T follicular helper cell (primary cell): ENCODE measurements around the gene HIBADH.
"Not testable (repeated sequence)": the region's sequence is repeated elsewhere in the genome, so short reads cannot be mapped to it uniquely, and the experiment has no call there.

Source experiments
- DNase-seq: peaks from one replicate; pipeline ENCODE4 v3.0.0-alpha.2; 2020; ENCODE audit warnings: low read depth

Gene HIBADH

DNA sequence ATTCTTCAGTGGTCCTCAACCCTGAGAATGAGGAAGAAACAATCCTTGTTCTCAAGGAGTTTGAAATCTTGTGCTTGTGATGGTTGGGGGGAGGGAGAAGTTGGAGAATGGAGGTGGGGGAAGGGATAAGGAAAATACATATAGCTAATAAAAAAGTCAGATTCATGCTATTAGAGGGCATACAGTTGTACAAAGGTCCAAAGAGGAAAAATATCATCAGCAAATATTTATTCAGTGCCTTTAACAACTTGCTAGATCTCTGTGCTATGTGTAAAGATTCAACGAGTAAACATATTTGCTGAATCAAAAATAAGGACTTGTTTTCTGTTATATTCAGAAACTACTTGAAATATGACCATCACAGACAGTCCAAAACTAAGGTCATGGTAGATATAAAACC, 114.4 kb downstream of the HIBADH start:
- no peak for DNase-seq

DNA sequence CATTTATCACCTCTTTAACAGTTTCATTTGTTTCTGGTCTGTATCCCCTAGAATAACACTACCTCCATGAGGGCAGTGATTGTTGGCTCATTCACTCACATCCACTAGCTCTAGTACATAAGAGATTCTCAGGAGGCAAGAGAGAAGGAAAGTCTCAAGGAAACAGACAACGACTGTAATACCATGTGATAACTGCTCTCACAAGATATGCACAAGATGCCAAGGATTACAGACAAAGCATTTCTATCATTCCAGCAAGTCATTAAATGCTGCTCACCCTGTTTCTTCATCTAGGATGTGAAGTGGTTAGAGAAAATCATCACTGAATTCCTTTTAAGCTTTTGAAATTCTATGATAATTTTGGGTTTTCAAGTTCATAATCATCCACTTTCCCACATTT, 115.3 kb downstream of the HIBADH start:
- DNase-seq: no peak

GRCh38 chr7:27546610-27547009, 116.1 kb downstream of the HIBADH start:
- no peak for DNase-seq

GRCh38 chr7:27535795-27536194, 126.9 kb downstream of the HIBADH start:
- no peak for DNase-seq

DNA sequence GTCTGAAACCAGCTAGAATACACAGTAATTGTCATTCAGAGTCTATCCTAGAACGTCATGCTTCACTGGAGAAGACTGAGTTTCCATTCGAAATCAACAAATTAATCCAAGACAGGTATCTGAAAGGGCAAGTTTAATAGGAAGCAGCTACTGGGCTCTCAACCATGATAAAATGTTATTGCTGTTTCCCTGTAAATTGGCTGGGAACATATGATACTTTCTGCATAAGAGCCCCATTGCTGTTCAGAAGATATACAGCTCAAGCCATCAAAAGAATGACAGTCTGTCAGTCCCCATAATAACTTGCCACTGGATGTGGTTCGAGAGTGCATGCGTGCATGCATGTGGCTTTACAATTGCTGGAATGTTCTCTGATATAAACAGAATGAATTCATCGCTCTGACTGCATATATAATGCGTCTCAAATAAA, 129.0 kb downstream of the HIBADH start:
- no peak for DNase-seq

DNA sequence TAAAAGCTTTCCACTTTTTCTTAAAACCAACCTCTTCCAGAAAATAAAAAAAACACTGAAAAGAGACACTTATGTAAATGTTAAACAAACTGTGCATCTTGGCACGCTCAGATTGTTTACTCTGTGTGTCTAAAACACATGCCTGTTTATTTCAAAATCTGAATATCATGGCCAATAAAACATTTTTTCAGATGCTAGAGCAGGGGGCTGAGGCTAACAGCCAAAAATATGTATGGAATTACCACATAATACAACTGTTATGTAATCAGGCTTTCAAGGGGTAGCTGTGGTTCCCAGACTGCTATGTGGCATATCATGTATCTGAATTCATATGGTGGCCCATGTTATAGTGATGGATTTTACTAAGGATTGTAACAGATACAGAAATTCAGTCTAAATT, 130.4 kb downstream of the HIBADH start:
- DNase-seq: no peak

DNA sequence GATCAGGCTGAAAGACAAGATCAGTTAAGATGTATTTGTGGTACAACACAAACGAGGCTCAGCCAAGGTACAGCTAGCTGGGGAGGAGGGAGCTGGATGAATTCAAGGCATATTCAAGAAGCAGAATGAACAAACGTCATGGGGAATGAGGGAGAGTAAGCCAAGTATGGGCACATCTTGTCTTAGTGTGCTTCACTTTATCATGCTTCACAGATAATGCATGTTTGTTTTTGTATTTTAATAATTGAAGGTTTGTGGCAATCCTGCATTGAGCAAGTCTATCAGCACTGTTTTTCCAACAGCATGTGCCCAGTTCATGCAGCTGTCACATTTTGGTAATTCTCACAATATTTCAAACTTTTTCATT, 135.4 kb downstream of the HIBADH start:
- DNase-seq: no peak

GRCh38 chr7:27526611-27527347, 135.9 kb downstream of the HIBADH start:
- no peak for DNase-seq

DNA sequence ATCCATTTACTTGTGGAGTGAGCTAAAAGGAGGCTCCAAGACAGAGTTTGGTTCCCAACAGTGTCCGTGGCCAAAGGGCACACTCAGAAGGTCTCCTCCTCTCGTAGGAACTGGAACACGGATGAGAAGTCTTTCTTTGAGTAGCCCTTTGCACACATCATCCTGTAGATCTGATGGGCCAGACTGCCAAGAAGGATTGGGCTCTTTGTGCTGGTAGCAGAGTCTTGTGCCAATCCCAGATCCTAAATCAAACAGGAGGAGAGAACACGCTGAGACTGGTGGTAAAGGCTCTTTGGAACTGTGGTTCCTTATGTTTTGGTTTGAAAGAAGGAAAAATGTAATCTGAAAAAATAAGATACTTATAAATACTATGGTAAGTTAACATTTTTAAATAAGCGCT, 136.6 kb downstream of the HIBADH start:
- DNase-seq: no peak

GRCh38 chr7:27523321-27523720, 139.4 kb downstream of the HIBADH start:
- DNase-seq: no peak

DNA sequence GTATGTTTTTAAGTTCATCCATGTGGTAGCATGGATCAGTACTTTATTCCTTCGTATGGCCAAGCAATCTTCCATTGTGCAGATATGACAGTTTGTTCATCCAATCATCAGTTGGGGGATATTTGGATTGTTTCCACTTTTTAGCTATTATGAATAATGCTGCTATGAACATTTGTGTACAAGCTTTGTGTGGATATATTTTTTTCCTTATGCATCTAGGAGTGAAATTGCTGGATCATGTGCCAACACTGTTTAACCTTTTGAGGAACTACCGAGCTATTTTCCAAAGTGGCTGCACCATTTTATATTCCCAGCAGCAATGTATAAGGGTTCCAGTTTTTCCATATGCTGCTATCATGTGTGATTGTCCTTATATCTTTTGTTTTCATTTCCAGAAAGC, 140.1 kb downstream of the HIBADH start:
- DNase-seq: no peak

DNA sequence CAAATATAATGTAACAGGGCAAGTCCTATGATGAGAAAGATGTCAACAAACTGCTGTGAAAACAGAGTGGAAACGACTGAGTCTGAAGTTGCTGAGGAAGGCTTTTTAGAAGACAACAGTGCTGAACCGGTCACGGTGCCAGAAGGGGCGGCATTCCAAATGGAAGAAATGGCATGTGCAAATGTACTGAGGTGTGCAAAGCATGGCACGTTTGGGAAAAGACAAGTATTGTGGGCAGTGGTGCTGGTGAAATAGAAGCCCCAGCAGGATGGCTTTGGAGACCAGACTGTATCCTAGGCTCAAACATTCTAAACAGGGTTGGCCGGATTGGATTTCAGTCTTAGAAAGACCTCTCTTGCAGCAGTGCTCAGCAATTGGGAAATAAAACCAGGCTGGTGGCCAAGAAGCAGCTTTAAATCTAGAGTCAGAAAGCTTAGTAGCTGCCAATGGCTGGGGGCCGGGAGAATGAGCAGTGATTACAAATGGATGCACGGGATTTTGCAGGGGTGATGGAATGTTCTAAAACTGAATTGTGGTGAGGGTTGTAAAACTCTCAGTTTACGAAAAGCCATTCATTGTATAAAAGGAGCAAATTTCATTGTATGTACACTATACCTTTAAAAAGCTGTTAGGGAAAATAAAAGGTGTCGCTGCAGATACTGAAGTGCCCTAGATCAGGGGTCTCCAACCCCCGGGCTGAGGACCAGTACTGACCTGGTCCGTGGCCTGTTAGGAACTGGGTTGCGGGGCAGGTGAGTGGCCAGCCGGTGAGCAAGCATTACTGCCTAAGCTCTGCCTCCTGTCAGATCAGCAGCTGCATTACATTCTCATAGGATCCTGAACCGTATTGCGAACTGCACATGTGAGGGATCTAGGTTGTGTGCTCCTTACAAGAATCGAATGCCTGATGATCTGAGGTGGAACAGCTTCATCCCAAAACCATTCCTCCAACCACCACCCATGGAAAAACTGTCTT, 141.6 kb downstream of the HIBADH start:
- DNase-seq: no peak

DNA sequence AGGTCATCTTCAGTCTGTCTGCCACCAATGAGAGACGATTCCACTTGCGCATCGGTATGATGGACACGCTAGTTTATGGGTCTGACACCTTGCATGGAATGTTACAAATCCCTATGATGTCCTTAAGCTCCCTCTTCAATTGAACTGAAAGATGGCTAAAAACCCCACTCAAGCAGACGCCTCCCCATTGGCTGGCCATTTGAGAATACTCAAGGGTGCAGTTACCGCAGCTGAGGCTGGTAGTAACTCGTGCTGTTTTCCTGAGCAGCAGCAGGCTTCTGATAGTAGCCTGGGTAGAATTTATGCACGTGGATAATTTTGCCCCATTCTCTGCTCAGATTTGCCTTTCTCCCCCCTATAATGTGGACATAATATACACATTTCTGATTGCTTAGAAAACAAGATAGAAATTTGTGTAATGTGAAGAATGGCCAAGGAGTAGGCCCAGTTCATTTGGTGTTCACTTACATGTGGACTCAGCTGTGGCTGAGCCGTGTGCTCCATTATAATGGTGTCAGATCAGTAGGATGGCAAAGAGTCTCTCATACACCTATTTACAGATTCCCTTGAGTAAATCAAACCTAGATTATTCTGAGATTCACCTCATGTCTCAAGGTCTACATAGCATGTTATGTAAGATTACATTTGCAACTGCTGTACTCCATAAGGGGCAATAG, 142.8 kb downstream of the HIBADH start:
- DNase-seq: no peak

DNA sequence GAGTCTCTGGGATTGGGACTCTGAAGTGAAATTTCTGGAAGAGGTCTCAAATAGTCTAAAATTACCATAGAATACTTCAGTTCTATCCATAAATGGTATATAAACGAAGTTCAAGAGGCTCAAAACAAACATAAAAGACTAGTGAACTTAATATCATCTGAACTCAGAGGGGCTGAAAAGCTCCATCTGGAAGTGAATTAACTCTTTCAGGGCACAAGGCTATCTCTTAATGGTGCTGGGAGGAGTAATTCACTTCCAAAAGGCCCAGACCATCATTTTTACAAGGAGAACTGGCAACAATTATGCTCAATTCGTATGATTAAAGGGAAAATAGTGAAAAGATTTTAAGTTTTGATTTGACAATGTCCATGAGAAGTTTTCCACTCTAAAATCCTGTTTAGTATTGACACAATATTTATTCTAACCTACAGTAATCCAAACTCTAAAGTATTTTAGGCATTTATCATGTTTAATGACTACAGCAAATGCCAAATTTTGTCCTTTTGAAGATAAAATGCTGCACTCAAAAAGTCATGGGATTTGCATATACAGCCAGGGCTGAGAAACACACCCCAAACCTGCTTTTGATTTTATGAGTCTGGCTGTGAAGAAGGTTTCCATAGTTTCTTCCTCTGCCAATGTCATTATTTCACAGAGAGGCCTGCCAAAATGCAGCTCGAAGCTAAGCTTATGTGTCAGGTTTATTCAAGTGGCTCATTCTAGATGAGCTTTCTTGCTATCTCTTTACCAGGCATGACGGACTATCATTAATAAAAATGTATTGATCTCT, 143.9 kb downstream of the HIBADH start:
- DNase-seq: no peak

GRCh38 chr7:27516421-27516820, 146.3 kb downstream of the HIBADH start:
- no peak for DNase-seq

GRCh38 chr7:27515933-27516332, 146.8 kb downstream of the HIBADH start:
- no peak for DNase-seq

- no peak for DNase-seq
Observed at GRCh38 chr7:27514861-27515260, 147.8 kb downstream of the HIBADH start.

DNA sequence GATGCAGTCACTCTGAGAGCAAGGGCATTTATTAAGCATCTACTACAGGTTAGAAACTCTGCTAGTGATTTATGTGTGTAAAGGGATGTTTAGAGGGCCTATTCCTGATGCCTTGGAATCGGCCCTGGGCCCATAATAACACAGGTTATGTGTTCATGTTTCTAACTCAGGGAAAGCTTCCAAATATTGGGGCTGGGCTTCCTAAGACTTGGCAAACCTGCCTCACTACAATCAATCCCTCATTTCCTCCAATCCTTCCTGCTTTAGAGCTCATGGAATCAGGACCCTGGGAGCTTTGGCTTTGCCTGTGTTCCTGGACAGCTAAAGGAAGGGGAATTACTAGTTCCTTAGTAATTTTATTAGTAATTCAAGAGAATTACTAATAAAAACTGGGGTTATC, 148.8 kb downstream of the HIBADH start:
- DNase-seq: no peak

GRCh38 chr7:27511370-27511769, 151.3 kb downstream of the HIBADH start:
- not testable (repeated sequence) for DNase-seq

DNA sequence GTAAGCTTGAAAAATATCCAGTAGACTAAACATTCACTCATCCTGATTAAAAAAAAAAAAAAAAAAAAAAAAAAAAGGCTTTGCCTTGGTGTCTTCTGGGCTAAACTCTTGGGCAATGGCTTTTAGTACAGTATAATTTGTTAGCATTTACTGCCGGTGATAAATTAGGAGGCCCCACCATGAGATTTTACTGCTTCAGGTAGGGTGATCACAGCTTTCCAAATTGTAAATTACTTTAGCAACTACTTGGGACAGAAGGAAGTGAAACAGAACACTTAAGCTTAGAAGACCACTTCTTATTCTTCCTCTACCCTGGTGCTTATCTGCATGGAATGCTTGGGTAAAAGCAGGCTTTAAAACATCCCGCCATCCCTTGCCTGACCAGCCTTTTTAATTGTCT, 152.1 kb downstream of the HIBADH start:
- DNase-seq: no peak

- not testable (repeated sequence) for DNase-seq
Observed at GRCh38 chr7:27501879-27502278, 160.8 kb downstream of the HIBADH start.

- no peak for DNase-seq
Observed at GRCh38 chr7:27501001-27501400, 161.7 kb downstream of the HIBADH start.
